Activated T-helper 9 cell treated with anti-CD3 and anti-CD28 coated beads, Interleukin-2, amount 50 U/mL, for 16 hours (primary cell): ENCODE data around the gene KYAT1.
A peak's percentile ranks its signal among the peaks of the same experiment; 100 is the strongest.
"Not testable (repeated sequence)": the region's sequence is repeated elsewhere in the genome, so short reads cannot be mapped to it uniquely, and the experiment has no call there.

Experiments used
- DNase-seq: peaks from one replicate; pipeline ENCODE4 v3.0.0-alpha.2; 2020; ENCODE audit warnings: low read depth

Gene KYAT1

DNA sequence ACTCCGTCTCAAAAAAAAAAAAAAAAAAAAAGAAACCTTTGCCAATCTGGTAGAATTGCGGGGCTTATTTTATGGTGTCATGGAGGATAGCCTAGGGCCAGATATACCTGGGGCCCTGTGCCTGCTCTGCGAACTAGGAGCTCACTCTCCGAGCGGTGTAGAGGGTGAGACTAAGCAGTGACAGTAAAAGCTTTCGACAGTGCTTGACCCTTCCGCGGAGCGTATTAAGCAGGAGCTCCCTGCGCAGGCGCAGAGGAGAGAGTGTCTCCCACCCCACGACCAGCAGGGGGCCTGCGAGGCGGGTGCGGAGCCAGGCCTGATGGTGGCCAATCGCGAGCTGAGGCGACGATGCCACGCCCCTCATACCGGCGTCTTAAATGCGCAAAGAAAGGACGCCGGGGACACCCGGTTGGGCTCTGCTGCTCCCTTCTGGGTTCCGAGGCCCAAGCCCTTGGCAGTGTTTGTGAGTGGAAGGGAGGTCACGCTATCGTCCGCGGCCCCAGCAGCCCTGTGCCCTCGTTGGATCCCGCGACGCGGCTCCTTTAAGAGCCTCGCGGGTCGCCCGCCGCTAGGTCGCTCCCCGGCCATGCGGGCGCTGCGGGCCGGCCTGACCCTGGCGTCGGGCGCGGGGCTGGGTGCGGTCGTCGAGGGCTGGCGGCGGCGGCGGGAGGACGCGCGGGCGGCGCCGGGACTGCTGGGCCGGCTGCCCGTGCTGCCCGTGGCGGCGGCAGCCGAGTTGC, 63.5 kb downstream of the KYAT1 start, which contains the start of gene ENDOG:
Gene ENDOG (plus strand): TSS at position 402 of the 740 bp plus-strand sequence. CDS start 185 bp downstream, at position 587.
- DNase-seq = peak; percentile 97

GRCh38 chr9:128810873-128811272, 70.9 kb downstream of the KYAT1 start:
- no peak for DNase-seq

- DNase-seq = no peak
Measured at GRCh38 chr9:128809831-128810230, 71.9 kb downstream of the KYAT1 start.

DNA sequence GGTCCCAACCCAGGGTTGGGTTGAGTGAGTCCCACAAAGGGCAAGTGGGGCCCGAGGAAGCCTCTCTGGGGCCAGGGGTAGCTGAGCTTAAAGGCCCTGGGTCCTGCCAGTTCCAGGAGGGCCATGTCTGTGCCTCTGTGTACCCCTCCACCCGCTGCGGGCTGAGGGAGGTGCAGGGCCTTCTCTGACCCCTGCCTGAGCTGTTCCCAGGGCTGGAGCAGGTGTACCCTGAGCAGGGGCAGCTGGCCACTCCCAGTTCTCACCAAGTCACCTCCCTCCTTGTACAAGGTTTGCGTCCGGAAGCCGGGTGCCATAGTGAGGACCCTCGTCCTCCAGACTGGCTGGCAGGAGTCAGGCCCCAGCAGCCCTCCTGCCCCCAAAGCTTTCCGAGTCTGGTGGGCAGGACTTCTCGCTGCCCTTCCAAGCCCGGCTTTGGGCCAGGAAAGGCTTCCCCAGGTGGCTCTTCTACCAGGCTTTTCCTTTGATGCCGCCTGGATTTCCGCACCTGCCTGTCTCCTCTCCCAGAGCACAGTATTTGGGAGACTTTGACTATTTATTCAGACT, 72.6 kb downstream of the KYAT1 start:
- DNase-seq = no peak

GRCh38 chr9:128808543-128808942, 73.2 kb downstream of the KYAT1 start:
- no peak for DNase-seq

GRCh38 chr9:128807827-128808226, 73.9 kb downstream of the KYAT1 start:
- DNase-seq = no peak

GRCh38 chr9:128805661-128806060, 76.1 kb downstream of the KYAT1 start:
- no peak for DNase-seq

DNA sequence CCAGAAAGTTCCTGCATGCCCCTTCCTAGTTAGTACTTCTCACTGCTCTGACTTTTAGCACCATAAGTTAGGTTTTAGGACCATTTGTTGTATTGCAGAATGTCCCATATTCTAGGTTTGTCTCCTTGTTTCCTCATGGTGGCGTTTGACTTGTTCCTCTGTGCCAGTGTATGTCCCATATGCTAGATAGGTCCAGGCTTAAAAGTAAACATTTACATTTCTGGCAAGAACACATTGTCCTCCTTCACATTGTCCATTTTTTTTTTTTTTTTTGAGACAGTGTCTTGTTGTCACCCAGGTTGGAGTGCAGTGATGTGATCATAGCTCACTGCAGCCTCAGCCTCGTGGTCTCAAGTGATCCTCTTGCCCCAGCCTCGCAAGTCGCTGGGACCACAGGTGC, 79.3 kb downstream of the KYAT1 start:
- no peak for DNase-seq

DNA sequence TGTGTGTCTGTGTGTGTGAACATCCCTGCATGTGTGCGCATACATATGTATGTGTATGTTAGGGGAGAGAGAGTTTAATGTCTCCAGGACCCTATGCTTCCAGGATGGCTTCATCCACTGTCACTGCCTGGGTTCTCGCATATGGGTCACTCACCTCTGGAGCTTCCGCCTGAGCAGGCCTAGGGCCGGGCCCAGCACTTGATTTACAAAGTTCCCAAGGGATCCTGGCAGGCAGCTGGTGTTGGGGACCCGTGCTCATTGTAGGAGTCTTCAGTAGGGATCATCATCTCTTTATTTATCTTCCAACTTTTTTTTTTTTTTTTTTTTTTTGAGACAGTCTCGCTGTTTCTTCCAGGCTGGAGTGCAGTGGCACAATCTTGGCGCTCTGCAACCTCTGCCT, 81.7 kb downstream of the KYAT1 start:
- DNase-seq = no peak

- no peak for DNase-seq
Measured at GRCh38 chr9:128798896-128799295, 82.9 kb downstream of the KYAT1 start.

DNA sequence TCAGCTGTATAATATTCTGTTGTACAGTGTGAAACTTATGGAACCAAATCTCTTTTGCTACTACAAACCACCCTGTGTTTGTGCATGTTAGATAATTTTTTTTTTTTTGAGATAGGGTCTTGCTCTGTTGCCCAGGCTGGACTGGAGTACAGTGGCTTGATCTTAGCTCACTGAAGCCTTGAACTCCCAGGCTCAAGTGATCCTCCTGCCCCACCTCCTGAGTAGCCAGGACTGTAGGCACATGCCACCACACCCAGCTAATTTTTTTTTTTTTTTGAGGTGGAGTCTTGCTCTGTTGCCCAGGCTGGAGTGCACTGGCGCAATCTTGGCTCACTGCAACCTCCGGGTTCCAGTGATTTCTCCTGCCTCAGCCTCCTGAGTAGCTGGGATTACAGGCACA, 86.8 kb downstream of the KYAT1 start:
- DNase-seq = not testable (repeated sequence)

DNA sequence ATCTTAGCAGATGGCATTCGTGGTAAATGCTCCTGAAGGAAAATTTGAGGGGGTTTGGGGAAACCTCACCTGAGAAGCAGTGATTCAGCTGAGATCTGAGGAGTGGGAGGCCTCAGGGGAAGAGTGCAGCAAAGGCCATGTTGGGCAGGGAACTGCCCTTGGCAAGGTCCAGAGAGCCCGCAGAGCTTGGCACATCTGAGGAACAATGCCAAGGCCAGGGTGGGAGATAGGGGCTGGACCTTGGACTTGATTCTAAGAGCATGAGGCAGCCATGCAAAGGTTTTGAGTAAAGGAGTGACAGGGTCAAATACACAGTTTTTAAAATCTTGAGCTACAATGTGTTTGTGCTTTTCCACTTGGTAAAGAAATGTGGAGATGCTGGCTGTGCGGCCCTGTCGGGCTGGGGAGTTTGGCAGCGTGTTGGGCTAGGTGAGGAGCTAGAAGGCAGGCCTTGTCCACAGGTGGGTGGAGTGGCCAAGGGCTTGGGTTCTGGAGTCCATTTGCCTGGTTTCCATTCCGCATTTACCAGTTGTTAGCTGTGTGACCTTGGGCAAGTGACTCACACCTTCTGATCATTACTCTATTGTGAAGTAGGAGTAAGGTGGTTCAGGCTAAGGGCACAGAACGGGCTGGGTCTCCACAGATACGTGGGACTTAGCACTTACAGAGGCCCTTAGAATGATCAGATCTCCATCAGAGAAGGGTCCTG, 88.6 kb downstream of the KYAT1 start:
- DNase-seq = no peak

GRCh38 chr9:128792134-128792533, 89.6 kb downstream of the KYAT1 start:
- DNase-seq = no peak

GRCh38 chr9:128790536-128790935, 91.2 kb downstream of the KYAT1 start:
- no peak for DNase-seq

- DNase-seq = no peak
Measured at GRCh38 chr9:128788445-128788844, 93.3 kb downstream of the KYAT1 start.

- DNase-seq = no peak
Measured at GRCh38 chr9:128787659-128788058, 94.1 kb downstream of the KYAT1 start.

- DNase-seq = peak; percentile 85
Measured at GRCh38 chr9:128786681-128787601, 94.8 kb downstream of the KYAT1 start, which contains the start of gene TBC1D13. Gene TBC1D13 (plus strand): TSS chr9:128787253. CDS start chr9:128787354, 101 bp downstream.

DNA sequence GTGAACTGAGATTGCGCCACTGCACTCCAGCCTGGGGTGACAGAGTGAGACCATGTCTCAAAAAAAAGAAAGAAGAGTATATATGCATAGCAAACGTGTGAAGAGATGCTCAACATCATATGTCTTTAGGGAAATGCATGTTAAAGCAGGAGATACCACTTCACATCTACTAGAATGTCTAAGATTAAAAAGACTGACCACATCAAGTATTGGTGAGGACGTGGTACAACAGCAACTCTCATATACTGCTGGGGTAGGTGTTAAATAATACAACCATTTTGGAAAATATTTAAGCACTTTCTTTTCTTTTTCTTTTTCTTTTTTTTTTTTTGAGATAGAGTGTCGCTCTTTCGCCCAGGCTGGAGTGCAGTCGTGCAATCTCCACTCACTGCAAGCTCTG, 96.3 kb downstream of the KYAT1 start:
- no peak for DNase-seq
